GM18951 (cell line): Measurements from ENCODE around the gene KDELR3.
A peak's percentile ranks its signal among the peaks of the same experiment; 100 is the strongest.

Experiments used
- POLR2A ChIP-seq: IDR thresholded peaks from 4 replicates; pipeline ENCODE4 v1.6.1; 2011; ENCODE audit warnings: mild to moderate bottlenecking; ENCODE audit not compliant: insufficient read length, insufficient read depth; ENCODE audit errors: extremely low read depth
- in situ Hi-C: fragments of 300-500 bp; cut with MboI; formaldehyde crosslinking; loops from one replicate; pipeline ENCODE4 v1.12.0; 2022; ENCODE audit warnings: low sequenced_read_pairs, mixed read lengths, inconsistent platforms; ENCODE audit not compliant: unreplicated experiment

The KDELR3 gene

GRCh38 chr22:38506118-38506962 lies 38.4 kb downstream of the KDELR3 start, which contains the start of gene DDX17:
DDX17 (minus strand) TSS chr22:38506311.
- TF ChIP-seq POLR2A = peak; percentile 80
- in situ Hi-C loops = no loop called here

- TF ChIP-seq POLR2A = no peak
- in situ Hi-C loops = no loop called here
Observed at GRCh38 chr22:38510416-38510970, 42.6 kb downstream of the KDELR3 start.

GRCh38 chr22:38513063-38513462 lies 45.2 kb downstream of the KDELR3 start:
- TF ChIP-seq POLR2A = no peak
- in situ Hi-C loops = no loop called here

GRCh38 chr22:38518620-38519019 lies 50.7 kb downstream of the KDELR3 start:
- in situ Hi-C loops = no loop called here
- no peak for TF ChIP-seq POLR2A

GRCh38 chr22:38519453-38520250 lies 51.8 kb downstream of the KDELR3 start:
- in situ Hi-C loops = no loop called here
- TF ChIP-seq POLR2A = no peak

- TF ChIP-seq POLR2A = no peak
- in situ Hi-C loops = no loop called here
Observed at GRCh38 chr22:38523029-38523428, 55.1 kb downstream of the KDELR3 start.

- in situ Hi-C loops = no loop called here
Observed at GRCh38 chr22:38523479-38523878, 55.6 kb downstream of the KDELR3 start.

GRCh38 chr22:38524429-38524828 lies 56.5 kb downstream of the KDELR3 start:
- in situ Hi-C loops = no loop called here

More at GRCh38 chr22:38523479-38523878, 55.6 kb downstream of the KDELR3 start:
- no peak for TF ChIP-seq POLR2A

GRCh38 chr22:38531251-38531938 lies 63.5 kb downstream of the KDELR3 start:
- in situ Hi-C loops = no loop called here
- no peak for TF ChIP-seq POLR2A

More at GRCh38 chr22:38524429-38524828, 56.5 kb downstream of the KDELR3 start:
- no peak for TF ChIP-seq POLR2A
